Fibroblast of lung (primary cell): ENCODE measurements around the gene PDE4D. TPM values are rescaled to one million over a fixed set of nuclear protein-coding genes. Genes with fewer than 3 reads are reported as not detected.

Experiments
- DNase-seq, 2 donors: peaks; one replicate each; pipeline versions ENCODE4 v3.0.0 to v3.0.0-alpha.2; 2010; ENCODE audit warnings: low read depth in 2 of 2
- H2AFZ ChIP-seq: 2 replicates; pipeline ENCODE4 v1.5.1; 2012; ENCODE audit warnings: low read length, control low read depth, inconsistent platforms
- H3K27ac ChIP-seq: 2 replicates; pipeline ENCODE4 v1.5.1; 2011; ENCODE audit warnings: low read length, control low read depth; ENCODE audit not compliant: insufficient read depth
- H3K27me3 ChIP-seq: 2 replicates; pipeline ENCODE4 v1.5.1; 2011; ENCODE audit warnings: mild to moderate bottlenecking, low read length; ENCODE audit not compliant: control insufficient read depth, insufficient read depth
- H3K36me3 ChIP-seq: 2 replicates; pipeline ENCODE4 v1.5.1; 2011; ENCODE audit warnings: low read length; ENCODE audit not compliant: control insufficient read depth, insufficient read depth
- H3K4me1 ChIP-seq: 2 replicates; pipeline ENCODE4 v1.5.1; 2011; ENCODE audit warnings: low read length; ENCODE audit not compliant: control insufficient read depth, insufficient read depth; ENCODE audit errors: extremely low read depth
- H3K4me2 ChIP-seq: 2 replicates; pipeline ENCODE4 v1.5.1; 2011; ENCODE audit warnings: low read length, control low read depth; ENCODE audit not compliant: insufficient read depth; ENCODE audit errors: extremely low read depth
- H3K4me3 ChIP-seq, 4 experiments: fragments of 200-600 bp in 1 of 4; sonication (generic) in 1 of 4; replicated peaks in 1 of 4; 2 replicates each; pipeline ENCODE4 v1.5.1; 2011 to 2016; ENCODE audit warnings: low read length in 4 of 4, low read depth in 3 of 4, mild to moderate bottlenecking in 3 of 4, control low read depth in 2 of 4, inconsistent platforms in 1 of 4, mixed read lengths in 1 of 4; ENCODE audit not compliant: insufficient read depth in 1 of 4; ENCODE audit errors: control extremely low read depth in 1 of 4
- H3K79me2 ChIP-seq: 2 replicates; pipeline ENCODE4 v1.5.1; 2012; ENCODE audit warnings: mild to moderate bottlenecking, low read length, inconsistent platforms; ENCODE audit not compliant: control insufficient read depth, insufficient read depth
- H3K9ac ChIP-seq: 2 replicates; pipeline ENCODE4 v1.5.1; 2011; ENCODE audit warnings: mild to moderate bottlenecking, low read length, control low read depth; ENCODE audit not compliant: insufficient read depth
- H3K9me3 ChIP-seq: 2 replicates; pipeline ENCODE4 v1.5.1; 2012; ENCODE audit warnings: low read depth, low read length; ENCODE audit not compliant: control insufficient read depth, insufficient read depth
- H4K20me1 ChIP-seq: 2 replicates; pipeline ENCODE4 v1.5.1; 2011; ENCODE audit warnings: low read length; ENCODE audit not compliant: control insufficient read depth, insufficient read depth; ENCODE audit errors: extremely low read depth
- CTCF ChIP-seq, 2 donors: IDR thresholded peaks in 1 of 2; conservative IDR thresholded peaks in 1 of 2; 1 replicate in 1 of 2; 2 replicates in 1 of 2; pipeline ENCODE4 v1.5.1; 2011 to 2012; ENCODE audit warnings: low read length in 2 of 2, control low read depth in 1 of 2, inconsistent platforms in 1 of 2, low read depth in 1 of 2, mild to moderate bottlenecking in 1 of 2
- EZH2 ChIP-seq: IDR thresholded peaks from 2 replicates; pipeline ENCODE4 v1.5.1; 2012; ENCODE audit warnings: low read length, control low read depth, mild to moderate bottlenecking; ENCODE audit errors: missing control alignments
- polyA plus RNA-seq, 2 donors: library from polyadenylated mRNA; depleted of rRNA in 1 of 2; stranded (reverse) in 1 of 2; unstranded in 1 of 2; fragments of >200 nt; gene quantifications; 2 replicates each; pipeline ENCODE4 v1.2.1, GENCODE V29; 2011 to 2012; ENCODE audit warnings: missing spikeins in 1 of 2
- total RNA-seq: library from RNA; depleted of rRNA; stranded (reverse); fragments of >200 nt; gene quantifications from 2 replicates; pipeline ENCODE4 v1.2.1, GENCODE V29; 2014

PDE4D gene
- total and polyA plus RNA-seq, 2 donors (not counting 1 experiment from before 2014, with no cell fraction given), result 2.1 to 8.3 TPM

- H3K27ac ChIP-seq, result no peak overlapping the region
- H4K20me1 ChIP-seq, result no peaks in the 10 kb centered on the region
- H3K27me3 ChIP-seq, result no peaks in the 10 kb centered on the region
- no peak overlapping the region for H3K9ac ChIP-seq
- H3K9me3 ChIP-seq, result no peaks in the 10 kb centered on the region
- no peaks in the 10 kb centered on the region for H3K79me2 ChIP-seq
- no peak overlapping the region for H3K4me3 ChIP-seq
- H3K36me3 ChIP-seq, result no peaks in the 10 kb centered on the region
- no peak overlapping the region for H3K4me2 ChIP-seq
- DNase-seq, result no peak
- TF ChIP-seq EZH2, result no peak
- no peak for TF ChIP-seq CTCF (conservative IDR thresholded peaks at IDR 0.05 in 1 of 2, IDR thresholded peaks at IDR 0.05 in 1 of 2; ENCODE audit: low read depth in 1 of 2, low read length in 2 of 2)
- H3K4me1 ChIP-seq, result no peaks in the 10 kb centered on the region
- H2AFZ ChIP-seq, result no peak overlapping the region
These were observed 632.6 kb downstream of the PDE4D start for GRCh38 chr5:59260973-59261372.

- Histone ChIP-seq H2AFZ (no peak overlapping the region), H3K27me3 (no peaks in the 10 kb centered on the region), H3K9me3 (no peaks in the 10 kb centered on the region), H4K20me1 (no peaks in the 10 kb centered on the region), H3K79me2 (no peaks in the 10 kb centered on the region), H3K9ac (no peak overlapping the region), H3K4me2 (no peak overlapping the region), H3K27ac (no peak overlapping the region), H3K36me3 (no peaks in the 10 kb centered on the region), H3K4me3 (no peak overlapping the region), H3K4me1 (no peaks in the 10 kb centered on the region)
- no peak for DNase-seq
- no peak for TF ChIP-seq CTCF (conservative IDR thresholded peaks at IDR 0.05 in 1 of 2, IDR thresholded peaks at IDR 0.05 in 1 of 2; ENCODE audit: low read depth in 1 of 2, low read length in 2 of 2)
- no peak for TF ChIP-seq EZH2
These were observed 633.3 kb downstream of the PDE4D start for GRCh38 chr5:59260200-59260599.

GRCh38 chr5:59259237-59259636 is 634.3 kb downstream of the PDE4D start:
- Histone ChIP-seq H3K79me2 (no peaks in the 10 kb centered on the region), H3K27me3 (no peaks in the 10 kb centered on the region), H4K20me1 (no peaks in the 10 kb centered on the region), H3K9ac (no peak overlapping the region), H3K27ac (no peak overlapping the region), H3K4me2 (no peak overlapping the region), H3K36me3 (no peaks in the 10 kb centered on the region), H3K4me3 (no peak overlapping the region), H3K4me1 (no peaks in the 10 kb centered on the region), H2AFZ (no peak overlapping the region), H3K9me3 (no peaks in the 10 kb centered on the region)
- peak in 1 of 2 donors; percentile 38 for DNase-seq
- no peak for TF ChIP-seq EZH2
- TF ChIP-seq CTCF (conservative IDR thresholded peaks at IDR 0.05 in 1 of 2, IDR thresholded peaks at IDR 0.05 in 1 of 2; ENCODE audit: low read depth in 1 of 2, low read length in 2 of 2), result no peak
